ENCODE results near the gene RNF215. TPM values are rescaled to one million over a fixed set of nuclear protein-coding genes. Genes with fewer than 3 reads are reported as not detected.

The RNF215 gene
- total RNA-seq, 1 donor from 2014 or later = 15.5 TPM

DNA sequence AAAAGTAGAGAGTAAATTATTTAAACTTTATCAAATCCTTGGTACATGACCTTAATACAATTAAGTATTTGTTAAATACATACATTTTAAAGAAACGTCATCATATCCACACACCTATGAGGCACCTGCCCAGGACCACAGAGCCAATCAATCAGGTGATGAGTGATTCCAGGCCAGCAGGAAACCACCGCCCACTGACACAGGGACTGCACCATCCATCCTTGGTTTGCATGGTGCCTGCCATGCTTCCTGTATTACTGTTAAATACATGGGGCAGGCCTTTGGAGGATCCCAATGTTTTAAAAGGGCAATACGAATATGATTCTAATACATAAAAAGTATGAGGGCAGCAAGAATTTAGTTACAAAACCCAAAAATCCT, 53.5 kb downstream of the RNF215 start:
- Histone ChIP-seq H3K27me3 (ENCODE audit: control insufficient read depth, insufficient read depth, low read length) (no peaks in the 10 kb centered on the region), H3K4me3 (ENCODE audit: low read depth, low read length) (no peak overlapping the region), H3K36me3 (ENCODE audit: control insufficient read depth, insufficient read depth, low read length) (peaks cover 34% of the 10 kb centered on the region)
- TF ChIP-seq, protein P1, sequence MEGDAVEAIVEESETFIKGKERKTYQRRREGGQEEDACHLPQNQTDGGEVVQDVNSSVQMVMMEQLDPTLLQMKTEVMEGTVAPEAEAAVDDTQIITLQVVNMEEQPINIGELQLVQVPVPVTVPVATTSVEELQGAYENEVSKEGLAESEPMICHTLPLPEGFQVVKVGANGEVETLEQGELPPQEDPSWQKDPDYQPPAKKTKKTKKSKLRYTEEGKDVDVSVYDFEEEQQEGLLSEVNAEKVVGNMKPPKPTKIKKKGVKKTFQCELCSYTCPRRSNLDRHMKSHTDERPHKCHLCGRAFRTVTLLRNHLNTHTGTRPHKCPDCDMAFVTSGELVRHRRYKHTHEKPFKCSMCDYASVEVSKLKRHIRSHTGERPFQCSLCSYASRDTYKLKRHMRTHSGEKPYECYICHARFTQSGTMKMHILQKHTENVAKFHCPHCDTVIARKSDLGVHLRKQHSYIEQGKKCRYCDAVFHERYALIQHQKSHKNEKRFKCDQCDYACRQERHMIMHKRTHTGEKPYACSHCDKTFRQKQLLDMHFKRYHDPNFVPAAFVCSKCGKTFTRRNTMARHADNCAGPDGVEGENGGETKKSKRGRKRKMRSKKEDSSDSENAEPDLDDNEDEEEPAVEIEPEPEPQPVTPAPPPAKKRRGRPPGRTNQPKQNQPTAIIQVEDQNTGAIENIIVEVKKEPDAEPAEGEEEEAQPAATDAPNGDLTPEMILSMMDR (IDR thresholded peaks at IDR 0.05; ENCODE audit: insufficient read depth, low read length, severe bottlenecking) = no peak
- DNase-seq (ENCODE audit: low read depth) = no peak
- no peak for FAIRE-seq

DNA sequence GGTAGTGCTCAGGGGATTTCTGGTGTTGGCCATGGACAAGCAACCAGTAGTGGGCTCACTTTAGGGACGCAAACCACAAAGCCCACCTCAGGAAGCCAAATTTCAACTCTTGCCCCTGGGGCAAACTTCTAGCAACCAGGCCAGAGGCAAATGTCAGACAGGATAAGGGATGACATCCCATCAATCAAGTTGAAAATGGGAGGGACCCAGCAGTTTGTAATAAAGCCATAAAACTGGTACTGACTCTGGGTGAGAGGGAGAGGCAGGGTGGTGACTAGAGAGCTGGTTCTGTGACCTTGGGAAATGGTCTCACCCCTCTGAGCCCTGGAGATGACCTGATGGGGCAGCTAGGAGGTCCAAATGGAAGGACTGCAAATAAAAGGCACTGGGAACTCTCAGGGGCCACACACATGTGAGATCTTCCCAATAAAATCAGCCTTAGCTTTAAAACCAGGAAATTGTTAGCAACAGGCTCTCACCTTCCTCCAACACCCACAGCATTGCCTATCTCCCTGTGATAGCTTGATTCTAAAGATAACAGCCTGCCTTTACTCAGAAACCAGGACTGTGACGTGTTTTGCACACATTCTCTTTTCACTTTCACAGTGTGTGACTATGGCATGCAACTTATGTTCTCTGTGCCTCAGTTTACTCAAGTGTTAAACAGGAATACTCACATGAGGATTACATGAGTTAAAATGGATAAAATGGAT, 54.1 kb downstream of the RNF215 start:
- FAIRE-seq (no peak), DNase-seq (ENCODE audit: low read depth) (no peak)
- H3K36me3 ChIP-seq (ENCODE audit: control insufficient read depth, insufficient read depth, low read length) = peaks cover 33% of the 10 kb centered on the region
- H3K4me3 ChIP-seq (ENCODE audit: low read depth, low read length) = no peak overlapping the region
- TF ChIP-seq, protein P1 (IDR thresholded peaks at IDR 0.05; ENCODE audit: insufficient read depth, low read length, severe bottlenecking) = no peak
- no peaks in the 10 kb centered on the region for H3K27me3 ChIP-seq (ENCODE audit: control insufficient read depth, insufficient read depth, low read length)

DNA sequence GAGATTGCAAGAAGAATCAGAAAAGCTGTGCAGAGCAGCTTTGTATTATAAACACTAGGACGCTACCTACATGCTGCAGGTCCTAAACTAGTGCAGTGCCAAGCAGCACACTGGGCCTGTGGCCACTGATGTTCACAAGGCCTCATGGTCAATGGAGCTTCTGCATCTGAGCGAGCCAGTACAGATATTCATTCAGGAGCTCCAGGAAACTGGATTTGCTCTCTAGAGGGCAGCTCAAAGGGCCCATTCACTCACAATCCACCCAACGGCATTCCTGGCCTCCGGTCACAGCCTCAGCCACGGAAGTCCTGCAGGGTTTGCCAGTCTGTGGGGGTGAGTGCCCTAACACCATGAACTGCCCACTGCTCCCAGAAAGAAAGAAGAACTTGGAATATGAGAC, 54.7 kb downstream of the RNF215 start:
- no peak for FAIRE-seq
- no peak for DNase-seq (ENCODE audit: low read depth)
- TF ChIP-seq, protein P1 (IDR thresholded peaks at IDR 0.05; ENCODE audit: insufficient read depth, low read length, severe bottlenecking) = no peak
- Histone ChIP-seq H3K4me3 (ENCODE audit: low read depth, low read length) (no peak overlapping the region), H3K27me3 (ENCODE audit: control insufficient read depth, insufficient read depth, low read length) (no peaks in the 10 kb centered on the region), H3K36me3 (ENCODE audit: control insufficient read depth, insufficient read depth, low read length) (peaks cover 30% of the 10 kb centered on the region)

Other genes starting within 250 kb of the RNF215 start
- under 0.01 and 0.26 TPM in 2 replicates for gene LIF, start 140.7 kb downstream of the RNF215 start, total RNA-seq
- gene OSM, start 120.6 kb downstream of the RNF215 start, total RNA-seq = not detected in 2 replicates
- gene CASTOR1, start 97.9 kb downstream of the RNF215 start, total RNA-seq = 2.4 and 7.0 TPM in 2 replicates
- 6.6 and 12.2 TPM in 2 replicates for gene TBC1D10A, start 60.5 kb downstream of the RNF215 start, total RNA-seq
- 17.9 and 20.1 TPM in 2 replicates for gene SF3A1, start 30.5 kb downstream of the RNF215 start, total RNA-seq
- gene CCDC157, start 30.4 kb downstream of the RNF215 start, total RNA-seq = 0.38 and 0.53 TPM in 2 replicates
- 32.6 and 34.5 TPM in 2 replicates for gene SEC14L2, start 9.6 kb upstream of the RNF215 start, total RNA-seq
- 16.0 and 53.2 TPM in 2 replicates for gene MTFP1, start 38.4 kb upstream of the RNF215 start, total RNA-seq
- not detected in 2 replicates for gene SEC14L3, start 84.6 kb upstream of the RNF215 start, total RNA-seq
- gene SEC14L4, start 118.3 kb upstream of the RNF215 start, total RNA-seq = under 0.01 TPM in 1 of 2 replicates, not detected in the other
- gene SEC14L6, start 159.3 kb upstream of the RNF215 start, total RNA-seq = not detected in 2 replicates
- gene GAL3ST1, start 187.3 kb upstream of the RNF215 start, total RNA-seq = 0.13 and 0.26 TPM in 2 replicates
- gene PES1, start 204.5 kb upstream of the RNF215 start, total RNA-seq = 97.2 and 108 TPM in 2 replicates
- gene TCN2, start 219.8 kb upstream of the RNF215 start, total RNA-seq = 1.1 and 3.7 TPM in 2 replicates
- 4.7 and 9.0 TPM in 2 replicates for gene SLC35E4, start 248.4 kb upstream of the RNF215 start, total RNA-seq